ENCODE results near the gene ZP1.
A peak's percentile ranks its signal among the peaks of the same experiment; 100 is the strongest.

ZP1 gene

GRCh38 chr11:60910711-60911380 lies 43.5 kb downstream of the ZP1 start:
- DNase-seq = no peak

DNA sequence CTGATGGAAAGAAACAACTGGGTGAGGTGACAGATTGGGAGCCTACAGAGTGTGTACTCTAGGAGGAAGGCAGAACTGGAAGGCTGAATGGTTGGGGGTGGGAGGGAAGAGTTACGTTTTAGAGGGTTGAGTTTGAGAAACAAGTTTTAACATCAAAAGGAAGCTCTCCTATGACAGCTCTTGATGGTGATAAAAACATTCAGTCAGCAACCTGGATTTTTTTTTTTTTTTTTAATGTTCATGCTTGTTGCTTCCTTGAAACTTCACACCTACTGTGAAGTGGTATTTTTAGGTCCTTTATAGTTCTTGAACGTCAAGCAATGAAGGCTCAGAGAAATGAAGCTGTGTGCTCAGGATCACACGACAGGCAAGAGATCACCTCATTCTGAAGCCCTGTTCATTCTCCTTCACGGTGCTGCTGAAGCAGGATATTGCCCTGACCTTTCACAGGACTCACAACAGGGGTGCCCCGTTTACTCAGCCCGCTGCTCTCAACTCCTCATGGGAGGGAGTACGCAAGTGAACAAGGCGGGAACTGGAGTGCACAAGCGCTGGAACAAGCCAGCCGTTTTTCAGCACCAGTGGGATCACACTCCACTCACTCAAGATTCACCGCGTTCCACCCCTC lies 45.0 kb downstream of the ZP1 start:
- peak; percentile 38 to 54 for DNase-seq

- DNase-seq = no peak
Observed at GRCh38 chr11:60912851-60913528, 45.6 kb downstream of the ZP1 start.

DNA sequence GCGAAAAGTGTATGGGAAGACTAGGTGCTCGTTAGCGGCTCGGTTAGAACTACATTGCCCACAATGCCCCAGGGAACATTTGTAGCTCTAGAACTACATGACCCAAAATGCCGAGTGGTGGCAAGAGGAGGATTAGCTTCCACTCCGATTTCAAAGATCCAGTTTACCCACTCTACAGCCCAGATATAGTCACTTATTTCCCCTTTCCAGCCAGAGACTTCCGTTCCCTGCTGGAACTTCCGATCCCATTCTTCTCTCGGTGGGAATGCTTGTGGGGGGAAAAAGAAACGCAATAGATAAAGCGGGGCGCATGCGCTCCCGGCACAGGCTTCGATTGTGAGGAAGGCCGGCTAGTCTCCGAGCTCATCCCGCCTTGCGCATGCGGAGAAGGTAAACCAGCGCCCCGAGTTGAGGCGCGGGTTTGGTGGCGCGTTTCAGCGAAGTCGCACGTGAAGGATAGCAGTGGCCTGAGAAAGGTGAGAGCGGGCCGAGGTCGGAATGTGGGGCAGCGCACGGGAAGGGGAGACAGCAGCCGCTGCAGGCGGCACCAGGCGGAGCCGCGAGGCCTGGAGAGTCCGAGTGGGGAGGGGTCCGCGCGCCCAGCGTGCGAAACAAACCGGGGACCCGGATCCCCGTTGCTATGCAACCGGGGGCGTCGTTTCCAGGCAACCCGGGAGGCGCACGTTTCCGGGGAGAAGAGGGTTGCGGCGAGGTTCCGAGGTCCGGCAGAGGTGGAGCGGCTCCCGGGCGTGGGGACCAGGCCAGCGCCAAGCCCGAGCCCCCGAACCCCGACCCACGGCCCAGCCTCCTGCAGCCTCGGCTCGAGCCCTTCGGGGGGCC lies 46.7 kb downstream of the ZP1 start, which contains the start of gene TMEM109:
TSS of gene TMEM109 (plus strand) at position 366 of the 840 bp plus-strand sequence. CDS start 5,536 bp downstream, outside the sequence.
- DNase-seq = peak; percentile 90

- DNase-seq = peak; percentile 25 to 36
Observed at GRCh38 chr11:60914633-60915247, 47.4 kb downstream of the ZP1 start.

DNA sequence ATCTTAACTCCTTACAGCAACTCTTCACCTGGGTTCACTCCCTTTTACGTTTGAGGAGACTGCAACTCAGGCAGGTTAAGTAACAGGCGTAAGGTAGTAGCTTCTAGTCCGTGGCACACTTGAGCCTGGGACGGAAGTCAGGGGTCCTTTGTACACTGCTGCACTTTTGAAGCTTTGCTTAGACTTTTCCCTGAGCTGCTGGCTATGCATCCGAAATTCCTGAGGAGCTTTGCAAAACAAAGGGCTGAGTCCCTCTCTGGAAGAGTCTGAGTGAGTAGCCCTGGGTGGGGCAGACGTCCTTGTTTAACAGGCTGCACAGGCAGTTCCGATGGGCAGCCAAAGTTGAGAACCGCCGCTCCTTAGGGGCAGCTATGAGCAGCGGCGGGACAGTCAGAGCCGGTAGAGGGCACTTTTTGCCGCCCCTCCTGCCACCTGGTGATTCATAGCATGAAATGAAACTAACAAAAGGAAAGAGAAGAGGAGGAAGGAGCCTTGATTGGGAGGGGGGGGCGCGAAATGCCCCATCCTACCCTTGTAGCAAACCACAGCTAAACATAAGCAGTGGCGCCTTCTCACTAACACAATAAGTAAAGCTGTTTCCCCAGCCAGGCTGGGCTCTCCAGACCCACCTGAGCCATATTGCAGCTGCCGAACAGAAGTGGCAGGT lies 48.0 kb downstream of the ZP1 start:
- peak; percentile 75 to 76 for DNase-seq

GRCh38 chr11:60916669-60917206 lies 49.4 kb downstream of the ZP1 start:
- DNase-seq = no peak

DNA sequence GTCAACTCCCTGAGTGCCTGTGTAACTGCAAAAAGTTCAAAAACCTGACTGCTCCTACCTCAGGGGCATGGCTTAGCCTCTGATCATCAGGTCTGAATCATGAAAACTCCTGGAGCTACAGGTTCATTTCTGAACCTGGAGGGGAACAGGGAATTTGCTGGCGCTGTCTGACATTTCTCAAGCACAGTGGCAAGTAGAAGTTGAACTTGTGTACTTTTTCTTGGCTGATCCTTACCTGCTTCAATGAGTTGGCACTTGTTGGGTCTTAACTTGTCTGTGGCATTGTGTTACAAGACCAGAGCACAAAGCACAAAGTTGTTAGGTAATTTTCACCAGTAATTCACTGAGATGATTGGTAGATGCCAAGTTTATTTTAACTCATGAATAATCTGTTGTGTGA lies 49.9 kb downstream of the ZP1 start:
- DNase-seq = no peak

GRCh38 chr11:60918251-60918938 lies 51.1 kb downstream of the ZP1 start:
- DNase-seq = no peak

DNA sequence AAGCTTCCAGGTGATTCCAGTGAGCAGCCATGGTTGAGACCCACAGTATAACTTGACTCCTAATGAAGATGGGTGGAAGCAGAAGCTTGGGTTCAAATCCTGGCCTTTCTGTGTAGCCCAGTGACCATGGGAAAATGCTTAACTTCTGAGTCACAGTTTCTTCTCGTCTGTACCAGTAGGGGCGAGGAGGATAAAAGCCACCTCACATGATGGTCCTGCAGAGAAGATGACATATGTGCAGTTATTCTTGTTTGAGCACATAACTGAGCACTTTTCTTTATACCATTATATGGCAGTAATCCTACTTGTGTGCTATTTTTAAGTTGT lies 51.6 kb downstream of the ZP1 start:
- no peak for DNase-seq

DNA sequence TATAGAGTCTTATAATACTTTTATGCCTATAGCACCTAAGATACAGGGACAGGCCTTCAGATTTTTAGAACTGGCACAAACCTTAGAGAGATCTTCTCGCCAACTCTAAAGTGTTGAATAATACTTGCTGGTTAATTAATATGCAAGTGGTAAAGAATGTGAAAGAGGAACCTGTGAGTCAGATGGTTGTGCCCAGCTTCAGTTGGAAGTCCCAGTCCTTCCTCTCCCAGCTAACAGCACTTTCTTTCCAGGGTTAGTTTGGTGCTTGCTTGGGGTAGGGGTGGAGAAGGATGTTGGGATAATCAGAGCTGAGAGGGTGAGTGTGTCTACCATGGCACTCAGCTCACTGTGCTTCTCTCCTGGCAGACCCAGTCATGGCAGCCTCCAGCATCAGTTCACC lies 52.0 kb downstream of the ZP1 start:
- no peak for DNase-seq

- DNase-seq = no peak
Observed at GRCh38 chr11:60919956-60920355, 52.6 kb downstream of the ZP1 start.

- no peak for DNase-seq
Observed at GRCh38 chr11:60921259-60921658, 53.9 kb downstream of the ZP1 start.

GRCh38 chr11:60921777-60922335 lies 54.5 kb downstream of the ZP1 start:
- DNase-seq = no peak

- DNase-seq = no peak
Observed at GRCh38 chr11:60922906-60923305, 55.6 kb downstream of the ZP1 start.

DNA sequence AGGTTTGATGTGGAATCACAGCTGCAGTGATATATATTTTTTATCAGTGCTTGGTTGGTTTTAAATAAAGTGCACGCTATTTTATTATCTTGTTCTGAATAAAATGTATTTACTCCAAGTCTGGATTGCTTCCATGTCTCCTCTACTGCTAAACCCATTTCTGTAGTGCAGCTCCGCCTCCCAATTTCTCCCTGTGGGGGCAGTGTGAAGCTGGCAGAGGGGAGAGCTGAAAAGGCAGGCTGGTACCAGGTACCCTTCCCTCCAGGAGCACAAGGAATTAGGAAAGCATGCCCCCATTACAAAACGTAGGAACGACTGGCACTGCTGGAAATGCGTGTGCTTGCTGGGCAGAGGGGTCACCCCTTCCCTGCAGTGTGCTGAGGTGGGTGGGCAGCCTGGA lies 56.0 kb downstream of the ZP1 start:
- no peak for DNase-seq

DNA sequence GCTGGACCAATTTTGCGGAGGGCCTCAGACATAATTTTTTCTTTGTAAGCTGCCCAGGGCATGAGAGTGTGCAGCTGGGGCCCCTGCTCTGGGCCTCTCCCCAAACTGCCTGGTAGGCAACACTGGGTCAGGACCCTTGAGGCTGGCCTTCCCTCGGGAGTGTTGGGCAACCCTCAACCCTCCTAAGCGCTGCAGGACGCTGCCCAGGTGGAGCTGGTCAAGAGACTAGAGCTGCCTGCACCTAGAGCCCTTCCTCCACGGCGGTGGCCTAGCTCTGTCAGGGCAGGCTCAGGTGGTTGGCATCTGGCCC lies 56.4 kb downstream of the ZP1 start:
- DNase-seq = no peak

DNA sequence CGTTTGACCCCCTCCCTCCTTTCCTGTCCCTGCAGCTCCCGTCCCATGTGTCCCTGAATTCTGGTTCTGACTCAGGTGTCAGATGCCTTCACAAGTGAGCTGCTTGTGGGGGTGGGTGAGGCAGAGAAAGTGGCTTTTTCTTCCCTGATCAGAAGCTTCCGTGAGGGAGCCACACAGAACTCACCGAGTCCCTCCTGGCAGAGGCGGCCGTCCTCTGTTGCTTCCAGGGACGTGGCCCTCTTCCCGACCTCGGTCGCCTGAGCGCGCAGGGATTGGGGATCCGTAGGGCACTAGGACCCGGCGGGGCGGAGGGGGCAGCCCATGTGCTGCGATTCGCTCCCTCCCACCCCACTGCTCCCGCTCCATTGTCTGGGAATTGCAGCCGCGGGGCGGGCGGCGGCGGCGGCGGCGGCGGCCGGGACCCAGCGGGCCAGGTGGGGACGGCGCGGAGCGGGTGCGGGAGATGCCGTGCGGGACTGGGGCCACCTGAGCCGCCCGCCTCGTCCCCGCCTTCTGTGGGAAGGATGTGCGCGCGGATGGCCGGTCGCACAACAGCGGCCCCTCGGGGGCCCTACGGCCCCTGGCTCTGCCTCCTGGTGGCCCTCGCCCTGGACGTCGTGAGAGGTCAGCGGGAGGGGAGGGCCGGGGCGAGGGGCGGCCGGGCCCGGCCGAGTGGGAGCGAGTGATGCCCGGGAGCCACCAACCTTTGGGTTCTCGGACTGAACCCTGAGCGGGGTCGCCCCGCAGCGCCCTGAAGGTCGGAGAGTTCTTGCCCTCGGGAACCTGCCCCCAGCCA lies 57.0 kb downstream of the ZP1 start, which contains the start of gene TMEM132A:
TSS of gene TMEM132A (plus strand) at position 351 of the 796 bp plus-strand sequence. CDS start at position 525, 174 bp downstream.
- no peak for DNase-seq

Data from CD4-positive, alpha-beta T cell treated with Interleukin-1 beta for 1 hour (primary cell).